ENCODE results near the gene FOXN4.

The FOXN4 gene

DNA sequence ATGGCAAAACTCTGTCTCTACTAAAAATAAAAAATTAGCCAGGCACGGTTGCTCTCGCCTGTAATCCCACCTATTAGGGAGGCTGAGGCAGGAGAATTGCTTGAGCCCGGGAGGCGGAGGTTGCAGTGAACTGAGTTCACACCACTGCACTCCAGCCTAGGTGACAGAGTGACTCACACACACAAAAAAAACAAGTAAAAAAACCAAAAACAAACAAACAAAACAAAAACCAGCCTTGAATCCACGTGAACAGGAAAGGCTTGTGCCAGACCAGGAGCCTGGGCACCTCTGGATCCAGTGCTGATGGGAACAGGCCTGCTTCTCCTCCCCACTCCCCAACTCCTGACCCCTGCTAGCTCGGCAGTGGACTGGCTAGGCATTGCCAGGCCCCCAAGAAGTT lies 3.5 kb downstream of the FOXN4 start:
- DNase-seq = no peak

DNA sequence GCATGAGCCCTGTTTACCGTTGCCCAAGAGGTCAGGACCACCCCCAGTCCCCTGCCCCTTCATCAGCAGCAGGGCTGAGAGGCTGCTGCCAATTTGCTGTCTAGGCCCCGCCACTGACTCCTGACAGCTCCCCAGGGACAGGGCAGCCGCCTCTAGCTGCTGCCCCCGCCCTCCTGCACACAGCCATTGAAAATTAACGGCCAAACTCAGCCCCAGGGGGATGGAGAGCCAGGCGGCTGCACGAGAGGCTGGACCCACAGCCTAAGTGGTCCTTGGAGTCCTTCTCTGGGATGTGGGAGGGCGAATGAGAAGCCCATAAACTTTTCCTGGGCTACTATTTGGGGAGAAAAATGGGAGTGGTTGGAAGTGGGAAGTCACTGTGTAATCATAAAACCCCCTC lies 4.6 kb downstream of the FOXN4 start:
- no peak for DNase-seq

DNA sequence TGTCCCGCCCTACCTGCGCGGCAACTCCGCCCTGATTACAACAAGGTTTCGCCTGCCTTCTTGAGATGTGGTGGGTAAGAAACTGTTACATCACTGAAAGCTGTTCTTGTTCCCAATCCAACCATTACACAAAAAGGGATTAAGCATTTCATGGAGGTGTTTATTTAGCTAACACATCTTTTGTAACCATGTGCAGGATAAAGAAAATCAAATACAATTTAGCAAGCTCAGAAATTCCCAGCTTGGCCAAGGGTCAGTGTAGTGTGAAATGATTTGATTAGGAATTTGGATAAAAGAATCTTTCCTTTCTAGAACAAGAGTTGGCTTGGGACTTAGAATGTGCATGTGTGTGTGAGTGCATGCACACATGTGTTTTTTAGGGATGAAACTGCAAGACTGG lies 6.3 kb downstream of the FOXN4 start:
- no peak for DNase-seq

DNA sequence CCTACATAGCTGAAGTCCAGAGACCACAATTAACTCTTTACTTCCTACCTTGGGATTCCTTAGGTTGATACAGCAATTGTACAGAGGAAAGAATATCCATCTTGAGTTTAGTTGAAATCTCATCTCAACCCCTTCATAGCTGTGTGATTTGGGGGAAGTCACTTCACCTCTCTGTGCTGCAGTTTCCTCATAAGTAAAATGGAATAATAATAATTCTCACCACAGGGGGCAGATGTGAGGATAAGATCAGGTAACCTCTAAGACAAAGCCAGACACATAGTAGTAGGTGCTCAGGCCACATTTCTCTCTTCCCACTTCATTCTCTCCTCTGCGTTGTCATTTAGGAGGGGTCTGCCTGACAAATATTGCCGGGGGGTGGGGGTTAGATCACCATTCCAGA lies 6.7 kb downstream of the FOXN4 start:
- peak in 1 of 5 experiments; percentile 26 for DNase-seq

DNA sequence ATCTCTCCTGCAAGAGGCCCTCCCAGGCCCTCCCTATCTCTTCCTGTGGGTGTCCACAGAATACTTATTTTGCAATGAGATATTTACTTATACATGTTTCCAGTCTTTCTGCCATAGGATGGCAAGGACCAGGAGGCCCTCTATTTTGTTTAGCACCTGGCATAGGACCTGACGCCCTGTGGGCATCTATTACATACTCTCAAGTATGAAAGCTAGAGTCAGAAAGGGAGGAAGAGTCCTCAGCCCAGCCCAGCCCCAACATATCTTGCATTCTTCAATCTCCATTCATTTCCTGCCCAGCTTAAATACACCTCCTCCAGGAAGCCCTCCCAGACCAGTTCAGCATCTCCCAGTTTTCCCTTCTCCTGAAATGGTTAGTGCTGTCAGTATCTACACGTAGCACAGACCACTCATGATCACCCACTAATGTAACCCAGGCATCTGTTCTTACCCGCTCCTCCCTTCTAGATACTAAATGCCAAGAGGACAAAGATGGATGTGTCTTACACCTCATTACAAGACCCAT lies 7.4 kb downstream of the FOXN4 start:
- DNase-seq = no peak

DNA sequence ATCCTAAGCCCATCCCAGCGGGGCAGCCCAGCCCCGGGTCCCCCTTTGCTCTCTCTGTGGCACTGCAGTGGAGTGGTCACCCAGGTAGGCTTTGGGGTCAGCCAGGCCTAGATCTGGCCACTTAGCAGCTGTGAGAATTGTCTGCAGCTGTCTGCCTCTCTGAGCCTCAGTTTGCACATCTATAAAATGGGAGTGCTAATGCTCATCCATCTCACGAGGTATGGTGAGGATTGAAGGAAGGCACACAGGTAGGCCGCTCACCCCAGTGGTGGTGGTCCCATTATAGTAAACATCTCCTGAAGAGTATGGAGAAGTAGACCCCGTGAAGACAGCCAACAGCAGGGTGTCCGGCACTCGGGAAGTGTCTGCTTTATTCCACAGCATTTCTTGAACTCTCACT lies 9.2 kb downstream of the FOXN4 start:
- DNase-seq = no peak

DNA sequence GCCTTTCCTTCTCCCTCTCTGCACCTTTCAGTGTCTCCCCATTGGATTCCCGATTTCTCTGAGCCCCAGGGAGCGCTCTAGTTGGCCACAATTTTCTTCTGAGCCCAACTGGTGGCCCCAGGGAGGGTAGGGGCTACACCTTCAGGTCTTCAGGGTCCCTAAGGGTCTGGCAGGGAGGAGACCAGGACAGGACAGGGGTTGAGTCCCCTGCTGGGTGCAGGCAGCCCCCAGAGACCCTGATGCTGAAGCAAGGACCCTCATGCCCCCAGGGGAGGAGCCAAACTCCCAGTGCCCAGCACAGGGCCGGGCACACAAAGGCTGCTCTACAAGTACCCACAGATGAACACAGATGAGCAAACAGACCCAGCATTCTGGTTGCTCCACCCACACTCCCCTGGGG lies 12.7 kb downstream of the FOXN4 start:
- DNase-seq = no peak

DNA sequence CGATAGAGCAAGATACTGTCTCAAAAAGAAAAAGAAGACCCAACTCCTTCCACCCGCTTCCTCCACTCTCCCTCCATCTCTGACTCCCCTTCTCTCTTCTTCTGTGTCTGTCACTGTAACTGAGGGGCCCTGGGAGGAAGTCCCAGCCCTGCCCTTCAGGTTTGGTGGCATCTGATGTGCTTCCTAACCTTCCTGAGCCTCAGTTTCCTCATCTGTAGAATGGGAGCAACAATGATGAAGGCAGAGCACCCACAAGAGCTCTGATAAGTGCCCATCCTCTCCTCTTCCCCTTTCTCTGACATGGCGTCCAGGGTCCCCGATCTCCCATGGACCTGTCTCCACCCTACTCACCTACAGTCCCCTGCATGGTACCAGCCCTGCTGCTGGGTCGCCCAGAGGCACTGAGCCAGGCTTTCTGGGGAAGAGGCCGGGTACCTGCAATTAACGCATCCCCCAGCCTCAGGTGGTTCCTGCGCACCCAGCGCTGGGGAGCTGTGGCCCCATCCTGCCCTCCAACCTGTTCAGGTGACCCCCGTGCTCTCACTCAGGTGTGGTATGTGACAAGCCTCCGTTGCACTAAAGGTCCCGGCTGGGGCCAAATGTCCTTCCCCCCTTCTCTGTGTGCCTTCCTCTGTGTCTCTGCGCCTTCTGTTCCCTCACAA lies 13.2 kb downstream of the FOXN4 start:
- DNase-seq = no peak

DNA sequence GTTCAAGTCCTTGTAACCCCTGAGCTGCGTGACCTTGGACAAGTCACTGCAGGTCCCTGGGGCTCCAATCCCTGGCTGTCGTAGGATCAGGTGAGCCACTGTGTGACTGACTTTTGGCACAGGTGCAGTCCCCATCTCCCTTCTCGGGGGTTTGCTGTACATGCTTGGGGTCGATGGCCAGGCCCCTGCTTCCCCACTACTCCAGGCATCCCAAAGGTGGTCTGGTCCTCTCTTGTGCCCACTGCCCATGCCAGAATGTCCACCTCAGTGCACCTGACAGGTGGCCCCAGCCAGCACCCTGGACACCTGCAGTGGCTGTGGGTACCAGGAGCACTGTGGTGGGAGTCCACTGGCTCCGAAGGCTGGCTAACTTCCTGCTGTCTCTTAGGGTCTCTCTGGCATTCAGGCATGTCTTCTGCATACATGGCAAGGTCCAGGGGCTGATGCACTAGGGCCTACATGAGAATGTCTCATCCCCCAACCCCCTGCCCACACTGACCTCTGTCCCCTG lies 14.7 kb downstream of the FOXN4 start:
- DNase-seq = no peak

DNA sequence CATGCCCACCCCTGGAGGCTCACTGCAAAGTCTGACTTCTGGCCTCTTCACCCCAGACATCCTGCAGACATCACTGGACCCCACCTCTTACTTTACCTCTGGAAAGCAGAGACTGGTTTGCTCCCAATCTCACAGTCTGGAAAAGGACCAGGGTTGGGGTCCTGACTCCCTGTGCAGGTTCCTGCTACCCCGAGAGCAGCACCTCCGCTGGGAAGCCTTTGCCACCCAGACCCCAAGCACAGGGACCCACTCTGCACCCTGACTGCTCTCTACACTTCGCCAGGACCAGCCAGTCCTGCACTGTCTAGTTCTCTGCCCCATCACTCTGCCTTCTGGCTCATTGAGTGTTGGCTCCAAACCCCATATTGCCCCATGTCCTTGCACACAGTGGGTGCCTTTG lies 16.0 kb downstream of the FOXN4 start:
- DNase-seq = no peak

DNA sequence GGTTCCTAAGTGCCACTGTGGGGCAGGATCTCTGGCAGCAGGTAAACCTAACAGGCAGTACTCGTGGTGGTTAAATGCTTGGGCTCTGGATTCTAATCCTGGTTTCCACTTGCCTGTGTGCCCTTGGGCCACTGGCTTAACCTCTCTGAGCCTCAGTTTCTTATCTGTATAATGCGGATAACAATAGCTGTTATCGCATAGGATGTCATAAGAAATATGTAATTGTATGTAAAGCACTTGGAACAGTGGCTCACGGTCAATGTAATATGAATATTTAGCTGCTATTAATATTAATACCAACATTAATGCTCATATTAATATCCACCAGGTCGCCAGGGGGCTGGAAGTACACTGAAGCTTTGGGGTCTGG lies 16.8 kb downstream of the FOXN4 start:
- DNase-seq = no peak

DNA sequence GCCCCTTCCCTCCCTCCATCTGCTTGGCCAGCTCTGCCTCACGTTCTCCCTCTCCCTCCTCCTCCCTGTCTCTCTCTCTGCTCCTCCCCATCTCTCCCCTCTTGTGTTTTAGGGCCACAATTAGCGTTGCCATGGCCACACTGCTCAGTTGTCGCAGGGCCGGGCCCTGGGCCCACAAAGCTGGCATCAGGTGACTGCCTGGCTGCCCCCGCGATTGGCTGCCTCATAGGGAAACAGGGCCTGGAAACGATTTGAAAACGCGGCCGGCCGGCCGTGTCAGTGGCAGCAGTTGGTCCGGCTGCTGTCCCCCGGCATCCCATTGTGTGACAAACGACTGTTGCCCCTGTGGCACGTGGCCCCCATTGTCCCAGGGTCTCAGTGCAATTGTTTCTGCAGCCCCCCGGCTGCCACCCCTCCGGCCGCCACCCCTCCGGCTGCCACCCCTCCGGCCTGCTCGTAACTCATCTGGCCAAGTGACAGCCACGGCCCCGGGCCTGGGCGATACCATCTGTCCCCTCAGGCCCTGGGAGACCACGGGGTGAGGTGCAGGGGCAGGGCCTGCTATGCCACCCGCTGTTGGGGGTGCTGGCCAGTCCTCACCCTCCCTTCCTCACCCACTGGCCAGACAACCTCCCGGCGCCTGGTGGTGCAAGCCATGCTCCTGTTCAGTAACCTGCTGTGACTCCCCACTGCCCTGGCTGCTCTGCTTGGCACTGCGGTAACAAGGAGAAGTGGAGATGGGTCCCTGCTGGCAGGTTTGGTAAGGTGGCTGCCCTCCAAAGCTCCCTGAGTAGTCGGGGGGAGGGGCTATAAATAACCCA lies 17.4 kb downstream of the FOXN4 start:
- no peak for DNase-seq

DNA sequence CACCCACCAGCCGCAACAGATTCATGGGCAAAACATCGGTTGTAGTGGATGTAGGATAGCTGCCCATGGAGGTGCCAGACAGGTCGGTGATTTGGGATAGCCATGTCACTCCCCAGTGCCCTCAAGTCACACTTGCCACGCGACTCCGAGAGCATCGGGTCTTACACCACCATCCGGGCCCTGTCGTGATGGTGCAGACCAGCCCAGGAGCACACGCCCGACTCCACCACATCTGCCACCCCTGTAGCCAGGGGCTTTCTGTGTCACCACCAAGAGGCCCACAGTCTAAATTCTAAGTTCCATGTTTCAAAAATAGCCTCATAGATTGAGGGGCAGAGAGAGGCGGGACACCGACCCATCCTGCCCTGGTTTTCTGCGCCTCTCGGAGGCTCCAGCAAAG lies 18.0 kb downstream of the FOXN4 start:
- DNase-seq = no peak

DNA sequence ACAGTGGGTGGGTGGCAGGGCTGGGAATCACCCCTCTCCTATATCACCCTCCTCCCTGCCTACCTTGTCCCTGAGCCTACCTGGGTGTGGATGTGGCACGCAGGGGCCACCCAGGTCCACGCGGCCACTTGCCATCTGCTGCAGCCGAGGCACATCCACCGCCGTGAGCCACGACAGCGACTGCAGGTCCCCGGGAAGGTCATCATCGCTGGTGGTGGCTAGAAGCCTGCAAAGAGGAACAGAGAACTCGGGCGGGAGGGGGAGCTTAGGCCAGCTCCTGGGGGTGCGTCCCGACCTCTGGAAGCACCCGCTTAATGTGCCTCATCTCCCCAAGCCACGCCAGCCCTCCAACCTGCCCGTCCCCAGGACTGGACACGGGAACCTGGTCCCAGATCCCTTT lies 19.0 kb downstream of the FOXN4 start:
- no peak for DNase-seq

DNA sequence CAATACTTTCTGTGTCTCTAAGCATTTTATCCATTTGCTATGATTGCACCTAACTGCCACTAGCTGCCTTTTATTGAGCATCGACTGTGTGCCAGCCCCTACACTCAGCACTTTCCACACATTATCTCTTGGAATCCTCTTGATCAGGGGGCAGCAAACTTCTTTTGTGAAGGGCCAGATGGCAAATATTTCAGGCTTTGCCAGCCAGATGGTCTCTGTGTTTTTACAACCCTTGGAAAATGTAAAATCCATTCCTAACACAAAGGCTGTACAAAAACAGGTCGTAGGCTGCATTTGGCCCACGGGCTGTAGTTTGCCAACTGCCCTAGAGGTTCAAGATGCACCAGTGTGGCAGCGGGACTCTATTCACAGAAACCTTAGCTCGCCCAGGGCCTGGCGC lies 19.5 kb downstream of the FOXN4 start:
- DNase-seq = no peak

DNA sequence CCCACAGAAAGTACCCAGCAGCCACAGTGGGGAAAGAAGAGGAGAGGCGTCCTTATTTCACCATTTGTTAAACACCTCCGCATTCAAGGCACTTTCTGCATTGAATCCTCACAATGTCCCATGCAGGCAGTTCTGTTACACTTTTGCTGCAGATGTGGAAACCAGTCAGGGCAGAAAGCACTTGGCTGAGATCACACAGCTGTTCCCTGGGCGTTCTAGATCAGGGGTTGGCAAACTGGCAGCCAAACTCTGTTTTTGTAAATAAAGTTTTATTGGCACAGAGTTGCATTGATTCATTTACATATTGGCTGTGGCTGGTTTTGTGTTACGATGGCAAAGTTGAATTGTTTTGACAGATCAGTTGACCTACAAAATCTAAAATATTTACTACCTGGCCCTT lies 20.1 kb downstream of the FOXN4 start:
- DNase-seq = no peak

DNA sequence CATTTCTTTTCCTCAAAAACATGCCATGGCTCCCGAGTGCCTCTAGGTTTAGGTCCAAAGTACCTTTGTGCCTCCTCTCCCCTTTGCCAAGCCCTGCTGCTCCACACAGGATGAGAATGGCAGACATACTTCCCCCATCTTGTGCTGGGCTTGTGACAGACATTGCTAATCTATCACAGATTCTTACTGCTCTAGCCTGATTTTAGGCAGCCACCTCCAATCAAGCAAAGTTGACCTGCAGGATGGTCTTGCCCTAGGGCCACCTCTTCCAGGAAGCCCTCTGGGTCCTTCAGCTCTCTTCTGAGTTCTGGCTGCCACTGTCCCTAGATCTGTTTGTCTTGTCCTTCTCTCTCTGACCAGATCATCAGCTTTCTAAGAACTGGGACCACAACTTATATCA lies 20.5 kb downstream of the FOXN4 start:
- no peak for DNase-seq

DNA sequence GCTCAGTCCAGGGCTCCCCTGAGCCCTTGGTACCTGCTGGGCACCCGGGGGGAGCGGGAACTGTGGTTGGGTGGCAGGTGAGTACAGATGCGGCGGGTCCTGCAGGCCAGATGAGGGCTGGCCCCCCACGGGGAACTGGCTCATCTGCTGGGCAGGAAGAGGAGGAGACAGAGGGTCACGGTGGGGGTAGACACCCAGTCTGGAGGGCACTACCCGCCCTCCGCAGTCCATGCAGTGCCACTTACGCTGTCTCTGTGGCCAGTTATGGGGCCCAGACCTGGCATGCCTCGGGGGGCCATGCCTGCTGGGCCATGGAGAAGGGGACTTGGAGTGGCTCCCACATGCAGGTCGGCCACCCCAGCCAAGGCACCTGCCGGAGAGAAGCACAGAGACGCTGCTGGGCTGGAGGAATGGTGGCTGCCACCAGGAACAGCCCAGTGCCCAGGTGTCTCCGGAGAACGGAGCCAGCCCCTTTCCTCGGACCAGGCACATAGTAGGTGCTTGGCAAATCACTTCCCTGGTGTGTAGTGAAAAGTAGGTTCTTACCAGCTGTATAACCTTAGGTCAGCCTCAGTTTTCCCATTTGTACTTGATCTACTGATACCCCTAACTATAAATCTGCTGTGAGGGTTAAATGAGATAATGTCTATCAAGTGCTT lies 21.1 kb downstream of the FOXN4 start:
- no peak for DNase-seq

DNA sequence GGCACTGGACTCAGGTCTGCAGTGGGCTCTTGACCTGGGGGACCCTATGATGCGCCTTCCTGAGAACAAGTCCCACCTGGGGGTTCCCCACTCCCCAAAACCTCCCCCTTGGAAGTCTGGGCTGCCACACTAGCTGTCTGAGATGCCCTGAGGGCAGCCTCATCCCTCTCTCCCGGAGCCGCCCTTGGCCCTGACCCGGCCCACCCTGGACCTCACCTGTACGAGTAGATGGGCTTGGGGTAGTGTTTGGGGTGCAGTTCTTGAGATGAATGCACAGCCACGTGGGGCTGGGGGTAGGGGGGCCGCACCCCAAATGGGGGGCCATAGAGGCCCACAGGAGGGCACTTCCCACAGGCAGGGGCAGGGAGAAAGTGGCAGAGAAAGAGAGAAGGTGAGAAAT lies 21.9 kb downstream of the FOXN4 start:
- DNase-seq = no peak

DNA sequence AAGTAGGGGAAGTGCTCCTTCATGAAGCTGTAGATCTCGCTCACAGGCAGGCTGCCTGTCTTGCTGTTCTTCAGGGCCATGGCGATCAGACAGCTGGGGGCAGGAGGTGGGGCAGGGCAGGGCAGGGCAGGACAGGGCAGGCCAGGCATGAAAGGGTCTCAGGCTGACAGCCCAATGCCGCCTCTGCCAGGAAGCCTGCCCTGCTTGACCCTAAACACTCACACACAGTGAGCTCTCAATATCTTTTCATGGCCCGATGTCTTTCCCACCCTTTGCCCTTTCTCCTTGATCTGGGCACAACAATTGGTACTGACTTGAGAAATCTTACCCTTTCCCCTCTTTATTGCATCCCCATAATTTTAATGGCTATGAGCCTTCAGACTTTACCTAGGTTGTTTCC lies 22.4 kb downstream of the FOXN4 start:
- DNase-seq = no peak

DNA sequence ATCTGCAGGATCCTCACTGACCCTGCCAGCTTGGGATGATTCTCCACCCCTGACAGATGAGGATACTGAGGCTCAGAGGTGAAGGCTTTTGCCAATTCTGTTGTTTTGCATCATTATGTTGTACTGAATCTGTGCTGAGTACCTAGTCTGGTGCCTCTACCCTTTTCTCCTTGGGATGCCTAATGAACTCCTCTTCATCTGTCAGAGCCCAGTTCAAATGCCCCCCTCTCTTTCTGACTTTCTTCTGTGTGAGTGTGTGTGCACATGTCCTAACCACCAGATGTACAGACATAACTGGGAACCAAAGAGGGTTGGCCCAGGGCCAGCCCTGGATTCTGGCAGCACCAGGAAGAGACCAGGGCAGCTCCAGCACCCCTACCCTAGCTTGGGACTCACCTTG lies 22.8 kb downstream of the FOXN4 start:
- DNase-seq = no peak

DNA sequence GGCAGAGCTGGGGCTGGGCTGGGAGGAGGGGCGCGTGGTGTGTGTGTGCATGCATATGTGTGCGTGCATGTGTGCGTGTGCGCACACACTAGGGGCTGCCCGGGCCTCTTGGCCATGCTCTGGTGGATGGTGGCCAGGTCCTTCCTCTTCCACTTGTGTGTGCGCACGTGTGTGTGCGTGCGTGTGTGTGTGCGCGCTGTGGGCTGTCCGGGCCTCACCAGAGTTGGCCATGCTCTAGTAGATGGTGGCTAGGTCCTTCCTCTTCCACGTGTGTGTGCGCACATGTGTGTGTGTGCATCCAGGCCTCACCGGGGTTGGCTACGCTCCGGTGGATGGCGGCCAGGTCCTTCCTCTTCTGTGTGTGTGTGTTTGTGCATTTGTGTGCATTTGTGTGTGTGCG lies 24.7 kb downstream of the FOXN4 start:
- no peak for DNase-seq

DNA sequence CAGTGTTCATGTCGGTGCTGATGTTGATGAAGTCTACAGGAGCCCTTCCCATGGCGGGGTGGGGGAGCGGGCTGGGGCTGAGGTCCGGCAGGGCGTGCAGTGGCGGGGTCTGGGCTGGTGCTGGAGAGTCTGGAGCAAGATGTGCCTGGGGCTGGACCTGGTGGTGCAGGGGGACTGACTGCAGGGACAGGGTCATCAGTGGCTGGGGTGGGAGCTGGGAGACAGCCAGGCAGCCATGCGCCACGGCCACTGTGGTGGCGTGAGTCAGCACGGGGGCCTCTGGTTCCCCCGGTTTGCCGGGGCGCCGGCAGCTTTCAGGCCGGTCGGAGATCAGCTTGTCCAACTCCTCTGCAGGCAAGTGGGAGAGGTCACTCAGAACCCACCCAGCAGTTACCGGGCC lies 27.6 kb downstream of the FOXN4 start:
- no peak for DNase-seq

DNA sequence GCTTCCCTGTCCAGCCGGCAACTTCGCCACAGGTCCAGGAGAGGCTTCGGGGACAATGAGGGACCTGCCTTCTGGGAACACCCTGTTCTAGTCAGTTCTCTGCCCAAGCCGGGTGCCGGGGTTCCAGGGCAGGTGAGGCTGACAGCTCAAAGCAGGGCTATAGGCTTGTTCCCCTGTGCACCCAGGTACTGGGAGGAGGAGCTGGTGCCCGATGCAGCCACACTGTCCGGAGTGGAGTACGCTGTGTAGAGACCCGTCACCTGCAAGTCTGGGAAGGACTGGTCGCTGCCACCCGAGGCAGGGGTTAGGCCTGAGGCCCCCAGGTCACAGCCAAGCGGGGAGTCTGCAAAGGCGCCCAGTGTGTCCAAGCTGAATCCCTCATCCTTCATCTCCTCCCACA lies 29.6 kb downstream of the FOXN4 start:
- DNase-seq = no peak
